ENCODE measurements around the gene ZNF516.

DNA sequence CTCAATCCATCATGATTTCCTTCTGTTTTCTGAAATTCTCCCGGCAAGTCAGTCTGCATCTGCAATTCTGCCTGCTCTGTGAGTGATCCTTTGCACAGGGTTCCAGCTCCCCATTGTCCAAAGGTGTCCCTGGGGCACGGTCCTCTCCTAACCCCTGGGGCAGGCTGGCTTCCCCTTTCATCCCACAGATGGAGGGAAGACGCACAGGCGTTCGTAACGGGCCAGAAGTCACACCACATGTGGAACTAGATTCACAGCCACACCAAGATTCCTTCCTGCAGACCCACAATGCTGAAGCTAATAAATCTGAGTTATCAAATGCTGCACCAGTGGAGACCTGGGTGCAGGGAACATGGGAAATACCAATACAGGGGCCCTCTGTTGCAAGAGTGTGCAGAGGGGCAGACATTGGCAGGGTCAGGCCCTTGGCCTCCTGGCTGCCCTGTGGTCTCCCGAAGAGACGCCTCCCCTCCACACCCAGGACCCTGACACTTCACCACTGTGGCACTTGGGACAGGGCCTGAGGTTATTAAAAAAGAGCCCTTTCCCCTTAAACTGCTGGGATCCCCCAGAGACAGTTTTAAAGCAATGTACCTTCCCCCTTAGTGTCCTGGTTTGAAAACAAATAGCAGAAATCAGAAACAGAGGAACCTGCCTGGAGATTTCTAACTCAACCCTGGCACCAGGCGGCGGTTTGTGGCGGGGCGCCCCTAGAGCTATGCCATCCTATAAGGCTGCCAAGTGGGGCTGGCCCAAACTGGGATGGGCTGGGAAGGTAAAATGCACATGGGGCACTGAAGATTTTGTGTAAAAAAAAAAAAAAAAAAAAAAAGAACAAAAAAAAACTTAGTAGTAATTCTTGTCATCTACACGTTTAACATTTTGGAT is 15.4 kb downstream of the ZNF516 start:
- no peak for TF ChIP-seq EZH2 (IDR thresholded peaks at IDR 0.05; ENCODE audit: borderline replicate concordance)
- TF ChIP-seq, protein P1, sequence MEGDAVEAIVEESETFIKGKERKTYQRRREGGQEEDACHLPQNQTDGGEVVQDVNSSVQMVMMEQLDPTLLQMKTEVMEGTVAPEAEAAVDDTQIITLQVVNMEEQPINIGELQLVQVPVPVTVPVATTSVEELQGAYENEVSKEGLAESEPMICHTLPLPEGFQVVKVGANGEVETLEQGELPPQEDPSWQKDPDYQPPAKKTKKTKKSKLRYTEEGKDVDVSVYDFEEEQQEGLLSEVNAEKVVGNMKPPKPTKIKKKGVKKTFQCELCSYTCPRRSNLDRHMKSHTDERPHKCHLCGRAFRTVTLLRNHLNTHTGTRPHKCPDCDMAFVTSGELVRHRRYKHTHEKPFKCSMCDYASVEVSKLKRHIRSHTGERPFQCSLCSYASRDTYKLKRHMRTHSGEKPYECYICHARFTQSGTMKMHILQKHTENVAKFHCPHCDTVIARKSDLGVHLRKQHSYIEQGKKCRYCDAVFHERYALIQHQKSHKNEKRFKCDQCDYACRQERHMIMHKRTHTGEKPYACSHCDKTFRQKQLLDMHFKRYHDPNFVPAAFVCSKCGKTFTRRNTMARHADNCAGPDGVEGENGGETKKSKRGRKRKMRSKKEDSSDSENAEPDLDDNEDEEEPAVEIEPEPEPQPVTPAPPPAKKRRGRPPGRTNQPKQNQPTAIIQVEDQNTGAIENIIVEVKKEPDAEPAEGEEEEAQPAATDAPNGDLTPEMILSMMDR (IDR thresholded peaks at IDR 0.05; ENCODE audit: poor library complexity): no peak

All from hepatocyte (in vitro differentiated cells).